Skeletal muscle tissue (tissue), 4 donors: Measurements from ENCODE around the gene NXN. TPM values are rescaled to one million over a fixed set of nuclear protein-coding genes. Genes with fewer than 3 reads are reported as not detected.
A peak's percentile ranks its signal among the peaks of the same experiment; 100 is the strongest.
"Not testable (repeated sequence)": the region's sequence is repeated elsewhere in the genome, so short reads cannot be mapped to it uniquely, and the experiment has no call there.

Experiments used
- H3K27ac ChIP-seq: one replicate; pipeline ENCODE4 v1.7.0; 2013; ENCODE audit warnings: mild to moderate bottlenecking, low read depth, low read length, inconsistent platforms
- H3K27me3 ChIP-seq, 3 donors: one replicate each; pipeline ENCODE4 v1.7.0; 2013; ENCODE audit warnings: low read length in 3 of 3; ENCODE audit not compliant: control insufficient read depth in 3 of 3, insufficient read depth in 3 of 3
- H3K36me3 ChIP-seq, 3 donors: one replicate each; pipeline ENCODE4 v1.7.0; 2013; ENCODE audit warnings: low read length in 3 of 3; ENCODE audit not compliant: control insufficient read depth in 3 of 3, insufficient read depth in 3 of 3
- H3K4me1 ChIP-seq, 3 donors: one replicate each; pipeline ENCODE4 v1.7.0; 2013; ENCODE audit warnings: low read length in 3 of 3, mild to moderate bottlenecking in 3 of 3; ENCODE audit not compliant: control insufficient read depth in 3 of 3, insufficient read depth in 3 of 3
- H3K4me3 ChIP-seq, 3 donors: one replicate each; pipeline ENCODE4 v1.7.0; 2013; ENCODE audit warnings: low read length in 3 of 3
- H3K9ac ChIP-seq, 3 donors: one replicate each; pipeline ENCODE4 v1.7.0; 2013; ENCODE audit warnings: low read length in 3 of 3, mild to moderate bottlenecking in 3 of 3, moderate library complexity in 2 of 3, low read depth in 1 of 3
- H3K9me3 ChIP-seq, 3 donors: one replicate each; pipeline ENCODE4 v1.7.0; 2013; ENCODE audit warnings: low read length in 3 of 3; ENCODE audit not compliant: control insufficient read depth in 3 of 3
- total RNA-seq: library from RNA; depleted of rRNA; stranded (reverse); fragments of >200 nt; gene quantifications from one replicate; pipeline ENCODE4 v1.2.3, GENCODE V29; 2014
- donor health status: Osteomylitis.

The NXN gene
- total RNA-seq, 1 donor from 2014 or later, result 33.9 TPM

GRCh38 chr17:795276-795675 lies 184.3 kb downstream of the NXN start:
- H3K27ac ChIP-seq, result peak overlapping the region; percentile 16
- H3K4me1 ChIP-seq, result peaks cover 24 to 28% (median 26%) of the 10 kb centered on the region in 3 donors
- peaks cover 20 to 23% (median 21%) of the 10 kb centered on the region in 3 donors for H3K36me3 ChIP-seq
- peak overlapping the region; percentile 62 to 78 (median 63) for H3K4me3 ChIP-seq
- peak overlapping the region; percentile 68 to 80 (median 74) for H3K9ac ChIP-seq
- no peaks in the 10 kb centered on the region for H3K27me3 ChIP-seq
- H3K9me3 ChIP-seq, result no peaks in the 10 kb centered on the region

- peak overlapping the region; percentile 68 to 80 (median 74) for H3K9ac ChIP-seq
- no peaks in the 10 kb centered on the region for H3K27me3 ChIP-seq
- no peaks in the 10 kb centered on the region for H3K9me3 ChIP-seq
- peaks cover 20 to 27% (median 24%) of the 10 kb centered on the region in 3 donors for H3K36me3 ChIP-seq
- H3K27ac ChIP-seq, result peak overlapping the region; percentile 51
- H3K4me1 ChIP-seq, result peaks cover 24 to 28% (median 26%) of the 10 kb centered on the region in 3 donors
- peak overlapping the region; percentile 62 to 78 (median 63) for H3K4me3 ChIP-seq
Measured at GRCh38 chr17:794876-795275, 184.7 kb downstream of the NXN start.

GRCh38 chr17:792277-792676 lies 187.3 kb downstream of the NXN start:
- no peak overlapping the region for H3K4me3 ChIP-seq
- H3K27ac ChIP-seq, result no peak overlapping the region
- peaks cover 38 to 44% (median 43%) of the 10 kb centered on the region in 3 donors for H3K36me3 ChIP-seq
- H3K9ac ChIP-seq, result no peak overlapping the region
- H3K9me3 ChIP-seq, result no peaks in the 10 kb centered on the region
- H3K4me1 ChIP-seq, result peaks cover 13 to 17% (median 16%) of the 10 kb centered on the region in 3 donors
- H3K27me3 ChIP-seq, result no peaks in the 10 kb centered on the region

- Histone ChIP-seq H3K9me3 (no peaks in the 10 kb centered on the region), H3K36me3 (peaks cover 38 to 43% (median 40%) of the 10 kb centered on the region in 3 donors), H3K27me3 (no peaks in the 10 kb centered on the region), H3K4me3 (no peak overlapping the region), H3K27ac (no peak overlapping the region), H3K4me1 (peaks cover 13 to 17% (median 14%) of the 10 kb centered on the region in 3 donors), H3K9ac (no peak overlapping the region)
Measured at GRCh38 chr17:791829-792228, 187.7 kb downstream of the NXN start.

GRCh38 chr17:790874-791247 lies 188.7 kb downstream of the NXN start:
- H3K27ac ChIP-seq, H3K27me3 ChIP-seq, H3K9ac ChIP-seq, H3K4me3 ChIP-seq, H3K9me3 ChIP-seq: not testable (repeated sequence)
- peaks cover 38 to 43% (median 38%) of the 10 kb centered on the region in 3 donors for H3K36me3 ChIP-seq
- H3K4me1 ChIP-seq, result peaks cover 12 to 16% (median 13%) of the 10 kb centered on the region in 3 donors

- not testable (repeated sequence) for H3K27ac ChIP-seq, H3K27me3 ChIP-seq
- peaks cover 38 to 44% (median 40%) of the 10 kb centered on the region in 3 donors for H3K36me3 ChIP-seq
Measured at GRCh38 chr17:789931-790873, 189.4 kb downstream of the NXN start.

GRCh38 chr17:789160-789840 lies 190.3 kb downstream of the NXN start:
- Histone ChIP-seq H3K36me3 (peaks cover 40 to 49% (median 43%) of the 10 kb centered on the region in 3 donors), H3K27me3 (no peaks in the 10 kb centered on the region), H3K9ac (no peak overlapping the region), H3K27ac (no peak overlapping the region), H3K4me3 (no peak overlapping the region), H3K9me3 (no peaks in the 10 kb centered on the region), H3K4me1 (peaks cover under 1 to 5% (median under 1%) of the 10 kb centered on the region in 3 donors)

More at GRCh38 chr17:789931-790873, 189.4 kb downstream of the NXN start:
- H3K9me3 ChIP-seq, H3K4me1 ChIP-seq, H3K4me3 ChIP-seq, H3K9ac ChIP-seq: not testable (repeated sequence)

GRCh38 chr17:788551-788950 lies 191.0 kb downstream of the NXN start:
- Histone ChIP-seq H3K9me3 (no peaks in the 10 kb centered on the region), H3K36me3 (peaks cover 44 to 52% (median 46%) of the 10 kb centered on the region in 3 donors), H3K9ac (no peak overlapping the region), H3K27me3 (no peaks in the 10 kb centered on the region), H3K4me3 (no peak overlapping the region), H3K27ac (no peak overlapping the region), H3K4me1 (peaks cover 5 to 11% (median 8%) of the 10 kb centered on the region in 3 donors)

GRCh38 chr17:787641-788221 lies 191.8 kb downstream of the NXN start:
- Histone ChIP-seq H3K9me3 (no peaks in the 10 kb centered on the region), H3K9ac (no peak overlapping the region), H3K4me3 (no peak overlapping the region), H3K27me3 (no peaks in the 10 kb centered on the region), H3K36me3 (peaks cover 42 to 51% (median 45%) of the 10 kb centered on the region in 3 donors), H3K27ac (no peak overlapping the region), H3K4me1 (peaks cover 13 to 19% (median 16%) of the 10 kb centered on the region in 3 donors)
